Upper lobe of left lung (tissue), 6 donors: ENCODE measurements around the gene GPR171. TPM values are rescaled to one million over a fixed set of nuclear protein-coding genes. Genes with fewer than 3 reads are reported as not detected.
A peak's percentile ranks its signal among the peaks of the same experiment; 100 is the strongest.
"Not testable (repeated sequence)": the region's sequence is repeated elsewhere in the genome, so short reads cannot be mapped to it uniquely, and the experiment has no call there.

Experiments used
- ATAC-seq, 2 donors: fragments of 200-7000 bp; cut with Tn5 transposase; one replicate each; pipeline ENCODE4 v1.9.1; 2022; ENCODE audit warnings: mild to moderate bottlenecking in 2 of 2, moderate library complexity in 2 of 2; ENCODE audit not compliant: low FRiP score in 2 of 2
- DNase-seq, 2 donors: peaks; one replicate each; pipeline ENCODE4 v3.0.0-alpha.2; 2019 to 2020
- H3K27ac ChIP-seq, 4 donors: fragments of 200-600 bp; sonication (generic); one replicate each; pipeline ENCODE4 v1.5.1; 2016 to 2019
- H3K27me3 ChIP-seq, 4 donors: fragments of 200-600 bp; sonication (generic); one replicate each; pipeline ENCODE4 v1.5.1; 2017 to 2019
- H3K36me3 ChIP-seq, 4 donors: fragments of 200-600 bp; sonication (generic); one replicate each; pipeline ENCODE4 v1.5.1; 2016 to 2019
- H3K4me1 ChIP-seq, 4 donors: fragments of 200-600 bp; sonication (generic); one replicate each; pipeline ENCODE4 v1.5.1; 2018 to 2019
- H3K4me3 ChIP-seq, 4 donors: fragments of 200-600 bp; sonication (generic); one replicate each; pipeline ENCODE4 v1.5.1; 2017 to 2019; ENCODE audit warnings: mild to moderate bottlenecking in 2 of 4, moderate library complexity in 1 of 4
- H3K9me3 ChIP-seq, 4 donors: fragments of 200-600 bp; sonication (generic); one replicate each; pipeline ENCODE4 v1.5.1; 2018 to 2019
- EP300 ChIP-seq, 4 donors: sonication (generic); formaldehyde crosslinking; IDR thresholded peaks; one replicate each; pipeline ENCODE4 v1.5.1; 2017; ENCODE audit warnings: antibody characterized with exemption in 4 of 4, control low read depth in 2 of 4
- POLR2A ChIP-seq, 4 donors: fragments of 450-650 bp; IDR thresholded peaks; one replicate each; pipeline ENCODE4 v1.5.1; 2016 to 2017; ENCODE audit warnings: antibody characterized with exemption in 4 of 4, mild to moderate bottlenecking in 2 of 4
- POLR2AphosphoS5 ChIP-seq, 2 donors: sonication (generic); formaldehyde crosslinking; IDR thresholded peaks; one replicate each; pipeline ENCODE4 v1.5.1; 2017; ENCODE audit warnings: antibody characterized with exemption in 2 of 2
- WGBS, 2 donors: methylation state at CpG; one replicate each; pipeline ENCODE4 v1.1.5; 2017 to 2018; 5-methylcytosine and 5-hydroxymethylcytosine counted together
- total RNA-seq, 6 donors: library from RNA; depleted of rRNA in 4 of 6; stranded (reverse); fragments of >200 nt in 4 of 6; gene quantifications; one replicate each; pipeline versions ENCODE4 v1.1.0 to v1.2.1, GENCODE V29; 2016 to 2021
- TF ChIP-seq, protein P1 (sequence below), 6 experiments: fragments of 450-650 bp in 4 of 6; fragments of 200-600 bp in 2 of 6; sonication (generic) in 2 of 6; IDR thresholded peaks; one replicate each; pipeline ENCODE4 v1.5.1; 2016 to 2019; ENCODE audit warnings: antibody characterized with exemption in 6 of 6
- donor health status: DM: no; HTN: no; CAD: no; lungs with moderate emphysema.
- donor health status: DM: no; HTN: yes; CAD: no; lungs with severe emphysema.

Gene GPR171
- total RNA-seq, 6 donors from 2014 or later, result 1.0 to 6.6 (median 2.8) TPM

DNA sequence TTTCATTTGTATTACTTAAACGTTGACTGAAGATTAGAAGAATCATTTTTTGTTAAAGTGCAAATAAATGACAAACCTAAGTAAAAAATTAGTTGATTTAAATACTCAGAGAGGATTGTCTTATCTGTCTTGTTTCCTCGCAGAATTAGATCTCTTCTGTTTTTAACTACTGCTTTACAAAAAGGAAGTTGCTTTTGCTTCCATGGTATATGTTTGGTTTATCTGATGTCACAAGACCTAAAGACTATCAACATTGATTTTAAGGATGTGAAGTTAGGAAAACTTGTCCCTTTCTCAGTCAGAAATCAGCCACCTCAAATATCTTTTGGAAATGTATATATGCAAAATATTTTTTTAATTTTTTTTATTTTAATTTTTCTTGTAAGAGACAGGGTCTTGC, 28.7 kb downstream of the GPR171 start:
- Histone ChIP-seq H3K4me1 (peaks cover 3 to 18% (median 14%) of the 10 kb centered on the region in 4 donors), H3K4me3 (no peak overlapping the region), H3K27ac (no peak overlapping the region), H3K36me3 (no peaks in the 10 kb centered on the region), H3K27me3 (no peaks in the 10 kb centered on the region), H3K9me3 (no peaks in the 10 kb centered on the region)
- no peak for DNase-seq
- WGBS, 2 donors, result 27 to 47% methylated on average over 2 of the region's 2 CpGs
- no peak for TF ChIP-seq POLR2A (IDR thresholded peaks at IDR 0.05)
- TF ChIP-seq, protein P1, sequence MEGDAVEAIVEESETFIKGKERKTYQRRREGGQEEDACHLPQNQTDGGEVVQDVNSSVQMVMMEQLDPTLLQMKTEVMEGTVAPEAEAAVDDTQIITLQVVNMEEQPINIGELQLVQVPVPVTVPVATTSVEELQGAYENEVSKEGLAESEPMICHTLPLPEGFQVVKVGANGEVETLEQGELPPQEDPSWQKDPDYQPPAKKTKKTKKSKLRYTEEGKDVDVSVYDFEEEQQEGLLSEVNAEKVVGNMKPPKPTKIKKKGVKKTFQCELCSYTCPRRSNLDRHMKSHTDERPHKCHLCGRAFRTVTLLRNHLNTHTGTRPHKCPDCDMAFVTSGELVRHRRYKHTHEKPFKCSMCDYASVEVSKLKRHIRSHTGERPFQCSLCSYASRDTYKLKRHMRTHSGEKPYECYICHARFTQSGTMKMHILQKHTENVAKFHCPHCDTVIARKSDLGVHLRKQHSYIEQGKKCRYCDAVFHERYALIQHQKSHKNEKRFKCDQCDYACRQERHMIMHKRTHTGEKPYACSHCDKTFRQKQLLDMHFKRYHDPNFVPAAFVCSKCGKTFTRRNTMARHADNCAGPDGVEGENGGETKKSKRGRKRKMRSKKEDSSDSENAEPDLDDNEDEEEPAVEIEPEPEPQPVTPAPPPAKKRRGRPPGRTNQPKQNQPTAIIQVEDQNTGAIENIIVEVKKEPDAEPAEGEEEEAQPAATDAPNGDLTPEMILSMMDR (IDR thresholded peaks at IDR 0.05), result no peak
- no peak for TF ChIP-seq EP300 (IDR thresholded peaks at IDR 0.05)
- no peak for TF ChIP-seq POLR2AphosphoS5 (IDR thresholded peaks at IDR 0.05)
- ATAC-seq, result no peak

DNA sequence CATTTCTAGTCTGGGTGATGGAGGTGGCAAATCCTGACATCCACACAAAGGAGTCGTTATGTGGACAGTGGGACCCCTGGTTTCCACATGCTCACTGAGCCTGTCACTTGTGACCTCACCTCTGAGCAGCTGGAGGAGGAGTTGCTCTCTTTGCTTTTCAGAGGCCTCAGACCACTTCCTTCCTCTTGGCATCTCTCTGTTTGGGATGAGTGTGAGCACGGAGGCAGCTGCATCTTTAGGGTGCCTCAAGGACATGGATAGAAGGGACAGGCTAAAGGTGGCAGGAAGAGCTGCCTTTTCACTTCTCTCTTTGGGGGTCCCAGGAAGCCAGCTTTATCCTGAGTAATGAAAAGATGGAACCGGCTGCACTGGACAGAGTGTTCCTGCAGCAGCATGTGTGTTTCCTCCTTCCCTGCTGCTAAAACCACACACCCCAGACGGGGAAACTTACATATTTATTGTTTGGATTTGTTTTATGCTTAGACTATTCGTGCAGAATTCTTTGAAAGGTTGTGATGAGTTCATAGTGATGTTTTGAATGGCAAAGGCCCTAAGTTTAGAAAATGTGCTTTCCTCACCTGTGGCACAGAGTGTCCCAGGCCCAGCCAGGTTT, 31.8 kb downstream of the GPR171 start:
- ATAC-seq (peak in 1 of 2 donors; percentile 63), DNase-seq (peak in 1 of 2 donors; percentile 35)
- Histone ChIP-seq H3K4me3 (no peak overlapping the region), H3K27me3 (no peaks in the 10 kb centered on the region), H3K4me1 (peaks cover 3 to 25% (median 20%) of the 10 kb centered on the region in 4 donors), H3K36me3 (no peaks in the 10 kb centered on the region), H3K9me3 (no peaks in the 10 kb centered on the region), H3K27ac (peak overlapping the region in 3 of 4 donors; percentile 2 to 70 (median 52))
- TF ChIP-seq POLR2A (IDR thresholded peaks at IDR 0.05) (no peak), EP300 (IDR thresholded peaks at IDR 0.05) (no peak), POLR2AphosphoS5 (IDR thresholded peaks at IDR 0.05) (no peak)
- TF ChIP-seq, protein P1 (IDR thresholded peaks at IDR 0.05), result no peak
- WGBS, 2 donors, result 39 to 40% methylated on average over 4 to 5 of the region's 5 CpGs

DNA sequence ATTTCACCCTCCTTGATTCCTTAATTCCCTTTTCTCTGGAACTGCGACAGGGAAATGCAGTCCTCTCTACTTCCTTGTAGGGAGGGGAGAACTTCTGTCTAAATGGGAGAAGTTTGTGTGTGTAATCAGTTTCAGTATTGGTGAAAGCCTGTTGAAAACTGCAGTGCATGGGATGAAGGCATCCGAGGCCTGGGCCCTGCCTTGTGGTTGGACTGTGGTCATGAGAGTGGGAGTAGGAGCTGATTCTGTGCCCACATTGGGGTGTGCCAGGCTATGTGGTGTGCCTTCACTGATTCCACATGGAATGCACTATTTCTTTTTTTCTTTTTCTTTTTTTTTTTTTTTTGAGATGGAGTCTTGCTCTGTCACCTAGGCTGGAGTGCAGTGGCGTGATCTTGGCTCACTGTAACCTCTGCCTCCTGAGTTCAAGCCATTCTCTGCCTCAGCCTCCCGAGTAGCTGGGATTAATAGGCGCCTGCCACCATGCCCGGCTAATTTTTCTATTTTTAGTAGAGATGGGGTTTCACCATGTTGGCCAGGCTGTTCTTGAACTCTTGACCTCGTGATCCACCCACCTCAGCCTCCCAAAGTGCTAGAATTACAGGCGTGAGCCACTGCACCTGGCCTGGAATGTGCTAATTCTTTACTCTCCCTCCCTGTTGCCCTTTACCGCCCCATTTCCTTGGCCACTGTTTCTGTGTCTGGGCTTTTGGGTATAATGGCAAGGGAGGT, 32.9 kb downstream of the GPR171 start:
- DNase-seq (peak in 1 of 2 donors; percentile 69), ATAC-seq (peak; percentile 63 to 84)
- 52 to 71% methylated on average over 9 of the region's 9 CpGs for WGBS, 2 donors
- H3K36me3 ChIP-seq, H3K27me3 ChIP-seq, H3K4me3 ChIP-seq, H3K9me3 ChIP-seq: not testable (repeated sequence)
- Histone ChIP-seq H3K27ac (peak overlapping the region; percentile 2 to 70 (median 51)), H3K4me1 (peaks cover 3 to 25% (median 20%) of the 10 kb centered on the region in 4 donors)
- TF ChIP-seq POLR2AphosphoS5 (IDR thresholded peaks at IDR 0.05), result peak in 1 of 2 donors; percentile 28

DNA sequence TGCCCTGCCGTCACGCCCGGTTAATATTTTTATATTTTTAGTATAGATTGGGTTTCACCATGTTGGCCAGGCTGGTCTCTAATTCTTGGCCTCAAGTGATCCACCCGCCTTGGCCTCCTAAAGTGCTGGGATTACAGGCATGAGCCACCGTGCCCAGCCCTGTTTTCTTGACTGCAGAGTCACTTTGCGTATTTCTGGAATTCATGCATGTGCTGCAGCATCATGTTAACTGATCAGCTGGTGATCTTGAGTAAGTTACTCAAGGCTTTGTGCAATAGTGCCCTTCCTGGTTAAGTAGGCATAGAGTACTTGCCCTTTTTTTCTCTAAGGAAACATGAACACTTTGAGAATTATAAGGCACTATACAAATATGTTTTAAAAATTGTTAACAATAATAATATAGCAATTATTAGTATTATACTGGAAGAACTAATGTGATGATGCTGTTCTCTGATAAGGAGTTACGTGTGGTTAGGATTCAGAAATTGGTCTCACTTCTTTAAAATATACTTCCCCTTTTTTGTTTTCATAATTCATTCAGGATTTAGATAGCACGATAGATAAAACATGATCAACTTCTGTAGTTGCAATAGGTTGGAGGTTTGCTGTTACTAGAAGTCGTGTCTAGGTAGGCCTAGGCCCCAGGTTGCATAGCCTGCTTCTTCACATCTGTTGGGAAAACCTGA, 33.6 kb downstream of the GPR171 start:
- TF ChIP-seq POLR2A (IDR thresholded peaks at IDR 0.05) (no peak), EP300 (IDR thresholded peaks at IDR 0.05) (no peak), POLR2AphosphoS5 (IDR thresholded peaks at IDR 0.05) (peak in 1 of 2 donors; percentile 44)
- H3K9me3 ChIP-seq, result no peaks in the 10 kb centered on the region
- H3K27me3 ChIP-seq, result no peaks in the 10 kb centered on the region
- peak in 1 of 2 donors; percentile 79 for DNase-seq
- H3K36me3 ChIP-seq, result no peaks in the 10 kb centered on the region
- H3K27ac ChIP-seq, result peak overlapping the region; percentile 2 to 70 (median 51)
- WGBS, 2 donors, result 73 to 78% methylated on average over 9 of the region's 9 CpGs
- peaks cover 3 to 25% (median 20%) of the 10 kb centered on the region in 4 donors for H3K4me1 ChIP-seq
- H3K4me3 ChIP-seq, result no peak overlapping the region
- peak; percentile 41 to 67 for ATAC-seq

DNA sequence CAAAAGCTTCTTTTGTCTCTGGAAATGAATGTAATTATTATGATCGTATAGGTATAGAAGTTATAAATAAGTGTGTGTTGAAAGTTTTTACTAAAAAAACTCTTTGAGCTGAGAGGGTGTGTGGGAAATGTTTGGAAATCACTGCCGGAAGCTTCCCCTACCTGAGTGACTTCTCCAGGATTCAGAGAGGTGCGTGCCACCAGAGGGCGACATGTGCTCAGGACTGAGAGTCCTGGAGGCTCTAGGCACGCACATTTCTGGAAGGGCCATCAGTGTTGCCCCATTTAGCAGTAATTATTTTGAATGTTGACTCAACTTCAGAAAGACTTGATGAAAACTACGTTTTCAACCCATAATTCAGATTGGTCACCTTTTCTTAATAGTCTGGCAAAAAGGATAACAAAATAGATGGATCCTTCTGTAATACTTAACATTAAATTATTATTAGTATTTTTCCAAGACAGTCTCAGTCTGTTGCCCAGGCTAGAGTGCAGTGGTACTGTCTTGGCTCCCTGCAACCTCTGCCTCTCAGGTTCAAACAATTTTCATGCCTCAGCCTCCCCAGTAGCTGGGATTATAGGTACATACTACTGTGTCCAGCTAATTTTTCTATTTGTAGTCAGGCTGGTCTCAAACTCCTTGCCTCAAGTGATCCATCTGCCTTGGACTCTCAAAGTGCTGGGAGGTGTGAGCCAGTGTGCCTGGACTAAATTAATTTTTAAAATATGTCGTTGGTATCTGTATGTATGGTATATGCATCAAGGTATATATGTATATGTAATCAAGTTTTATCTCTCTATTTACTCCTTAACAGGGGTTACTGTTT, 34.5 kb downstream of the GPR171 start:
- H3K9me3 ChIP-seq, result no peaks in the 10 kb centered on the region
- H3K4me1 ChIP-seq, result peaks cover 3 to 25% (median 20%) of the 10 kb centered on the region in 4 donors
- WGBS, 2 donors, result 17 to 27% methylated on average over 7 of the region's 7 CpGs
- ATAC-seq (peak; percentile 81 to 90), DNase-seq (peak in 1 of 2 donors; percentile 89)
- no peak overlapping the region for H3K4me3 ChIP-seq
- H3K27ac ChIP-seq, result peak overlapping the region in 3 of 4 donors; percentile 50 to 70 (median 52)
- H3K27me3 ChIP-seq, result no peaks in the 10 kb centered on the region
- TF ChIP-seq, protein P1 (IDR thresholded peaks at IDR 0.05), result peak; percentile 26 to 68 (median 62)
- no peak for TF ChIP-seq POLR2AphosphoS5 (IDR thresholded peaks at IDR 0.05)
- peak in 1 of 4 donors; percentile 59 for TF ChIP-seq EP300 (IDR thresholded peaks at IDR 0.05)
- no peak for TF ChIP-seq POLR2A (IDR thresholded peaks at IDR 0.05)
- no peaks in the 10 kb centered on the region for H3K36me3 ChIP-seq
